AG04449 (cell line): Measurements from ENCODE around the gene PAQR3.

Experiments used
- CTCF ChIA-PET: fragments of 350-600 bp; formaldehyde crosslinking; extraction: SDS; loops from one replicate; lab custom pipeline; 2021; ENCODE audit warnings: antibody characterized with exemption; lab: Yijun Ruan, JAX
- POLR2A ChIA-PET: fragments of 400-600, 350-600 bp; formaldehyde crosslinking; extraction: SDS; loops from one replicate; lab custom pipeline; 2020; ENCODE audit warnings: antibody characterized with exemption, inconsistent platforms; lab: Yijun Ruan, JAX
- DNase-seq: peaks from one replicate; pipeline ENCODE4 v3.0.0-alpha.2; 2010; ENCODE audit warnings: low read depth, low spot score
- H3K4me3 ChIP-seq: 2 replicates; pipeline ENCODE4 v1.5.1; 2011; ENCODE audit warnings: low read depth, mild to moderate bottlenecking, control low read depth, low read length
- TF ChIP-seq, protein P1 (sequence below): IDR thresholded peaks from one replicate; pipeline ENCODE4 v1.5.1; 2011; ENCODE audit warnings: mild to moderate bottlenecking, moderate library complexity, low read length, control low read depth, inconsistent platforms; ENCODE audit not compliant: insufficient read depth; ENCODE audit errors: missing control alignments

Gene PAQR3

DNA sequence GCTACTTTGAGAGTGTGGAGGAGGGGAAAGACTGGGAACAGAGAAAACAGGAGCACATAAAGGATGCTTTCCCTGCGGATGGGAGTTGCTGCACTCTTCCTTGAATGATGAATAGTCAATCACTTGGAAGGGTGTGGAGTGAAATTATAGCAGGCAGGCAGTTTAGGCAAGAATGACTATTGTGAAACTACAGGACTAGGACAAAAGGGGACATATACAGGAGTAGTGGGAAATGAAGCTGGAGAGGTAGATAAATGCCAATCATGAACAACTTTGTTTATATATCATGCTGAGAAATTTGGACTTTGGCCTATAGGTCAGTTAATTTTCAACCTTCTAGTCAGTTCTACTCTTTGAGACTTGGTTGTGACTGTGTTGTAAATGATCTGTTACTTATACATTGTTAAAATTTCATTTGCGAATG is 76.9 kb downstream of the PAQR3 start:
- no peak for DNase-seq
- ChIA-PET POLR2A (no interaction called here), CTCF (interaction anchor here (0.5 to 4.8 kb wide), 9 partner anchors 8 to 929 kb away, joined by 3 to 98 read pairs (median 4); no protein-coding TSS in a partner anchor)
- TF ChIP-seq, protein P1, sequence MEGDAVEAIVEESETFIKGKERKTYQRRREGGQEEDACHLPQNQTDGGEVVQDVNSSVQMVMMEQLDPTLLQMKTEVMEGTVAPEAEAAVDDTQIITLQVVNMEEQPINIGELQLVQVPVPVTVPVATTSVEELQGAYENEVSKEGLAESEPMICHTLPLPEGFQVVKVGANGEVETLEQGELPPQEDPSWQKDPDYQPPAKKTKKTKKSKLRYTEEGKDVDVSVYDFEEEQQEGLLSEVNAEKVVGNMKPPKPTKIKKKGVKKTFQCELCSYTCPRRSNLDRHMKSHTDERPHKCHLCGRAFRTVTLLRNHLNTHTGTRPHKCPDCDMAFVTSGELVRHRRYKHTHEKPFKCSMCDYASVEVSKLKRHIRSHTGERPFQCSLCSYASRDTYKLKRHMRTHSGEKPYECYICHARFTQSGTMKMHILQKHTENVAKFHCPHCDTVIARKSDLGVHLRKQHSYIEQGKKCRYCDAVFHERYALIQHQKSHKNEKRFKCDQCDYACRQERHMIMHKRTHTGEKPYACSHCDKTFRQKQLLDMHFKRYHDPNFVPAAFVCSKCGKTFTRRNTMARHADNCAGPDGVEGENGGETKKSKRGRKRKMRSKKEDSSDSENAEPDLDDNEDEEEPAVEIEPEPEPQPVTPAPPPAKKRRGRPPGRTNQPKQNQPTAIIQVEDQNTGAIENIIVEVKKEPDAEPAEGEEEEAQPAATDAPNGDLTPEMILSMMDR: no peak
- no peak overlapping the region for H3K4me3 ChIP-seq
